ENCODE measurements around the gene RADIL.
"Not testable (repeated sequence)": the region's sequence is repeated elsewhere in the genome, so short reads cannot be mapped to it uniquely, and the experiment has no call there.

RADIL gene

DNA sequence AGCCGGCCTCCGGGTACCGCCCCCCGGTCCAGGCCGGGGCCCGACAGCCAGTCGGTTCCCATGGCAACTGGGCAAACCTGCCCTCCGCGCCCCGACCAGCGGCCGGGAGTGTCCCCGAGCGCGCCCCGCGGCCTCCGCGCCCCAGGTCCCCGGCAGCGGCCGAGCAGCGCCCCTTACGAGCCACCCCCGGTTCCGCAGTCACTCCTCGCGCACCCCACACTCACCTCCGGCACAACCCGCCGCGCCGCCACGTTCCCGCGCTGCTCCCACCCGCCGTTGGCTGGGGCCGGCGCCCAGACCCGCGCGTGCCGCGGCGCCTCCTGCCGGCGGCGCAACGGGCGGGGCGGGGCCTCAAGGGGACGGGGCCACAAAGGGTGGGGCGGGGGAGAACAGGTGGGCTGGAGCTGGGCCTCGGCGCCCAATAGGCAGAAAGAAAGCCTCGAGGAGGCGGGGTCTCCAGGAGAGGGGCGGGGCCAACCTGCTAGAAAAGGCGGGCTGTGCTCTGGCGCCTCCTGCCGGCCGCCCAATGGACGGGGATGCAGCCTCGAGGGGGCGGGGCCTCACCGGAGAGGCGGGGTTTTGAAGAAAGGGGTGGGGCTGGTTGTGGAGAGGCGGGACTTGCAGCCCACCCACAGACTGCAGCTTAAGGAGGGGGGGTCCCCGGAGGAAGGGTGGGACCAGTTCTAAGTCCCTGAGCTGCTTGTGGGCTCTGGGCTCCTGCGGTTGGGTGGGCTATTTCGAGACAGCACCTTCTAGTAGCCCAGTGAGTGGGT lies at the start of gene RADIL:
Gene RADIL, minus strand, starts transcription at position 345 of the 773 bp plus-strand sequence. CDS start 5,577 bp downstream, outside the sequence.
- DNase-seq, result peak; percentile 83

DNA sequence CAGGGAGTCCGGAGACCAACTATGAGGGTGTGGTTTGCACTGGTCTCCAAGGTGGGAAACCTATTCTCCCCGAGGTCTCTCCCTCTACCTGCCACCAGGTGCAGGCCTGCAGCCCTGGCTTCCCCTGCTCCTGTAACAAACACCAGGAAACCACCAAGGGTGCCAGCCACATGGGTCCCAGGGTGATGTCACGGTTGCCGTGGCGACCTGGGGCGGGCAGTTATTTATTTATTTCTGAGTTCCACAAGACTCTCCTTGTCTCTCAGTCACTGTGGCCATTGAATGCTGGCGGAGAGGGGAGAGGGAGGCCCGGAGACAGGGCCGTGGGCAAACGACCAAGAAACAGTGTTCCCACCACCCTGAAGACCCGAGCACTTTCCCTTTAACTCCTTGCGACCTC lies 48.4 kb upstream of the RADIL start:
- no peak for DNase-seq

DNA sequence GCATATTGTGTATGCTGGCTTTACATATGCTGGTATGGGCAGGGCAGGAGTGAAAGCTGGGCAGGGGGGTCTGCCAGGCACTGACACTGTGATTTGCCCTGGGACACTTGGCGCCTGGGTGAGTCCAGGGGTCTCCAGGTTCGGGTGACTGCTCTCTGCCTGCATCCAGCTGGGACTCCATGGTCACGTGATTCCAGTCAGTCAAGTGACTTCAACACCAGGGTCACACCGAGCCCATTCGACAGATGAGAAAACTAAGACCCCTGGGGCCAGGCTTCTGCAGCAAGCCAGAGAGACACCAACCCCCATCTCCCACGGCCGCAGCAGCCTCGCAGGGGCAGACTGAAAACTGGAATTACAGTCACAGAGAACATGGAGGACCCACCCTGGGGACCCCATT lies 45.5 kb upstream of the RADIL start:
- DNase-seq, result no peak

DNA sequence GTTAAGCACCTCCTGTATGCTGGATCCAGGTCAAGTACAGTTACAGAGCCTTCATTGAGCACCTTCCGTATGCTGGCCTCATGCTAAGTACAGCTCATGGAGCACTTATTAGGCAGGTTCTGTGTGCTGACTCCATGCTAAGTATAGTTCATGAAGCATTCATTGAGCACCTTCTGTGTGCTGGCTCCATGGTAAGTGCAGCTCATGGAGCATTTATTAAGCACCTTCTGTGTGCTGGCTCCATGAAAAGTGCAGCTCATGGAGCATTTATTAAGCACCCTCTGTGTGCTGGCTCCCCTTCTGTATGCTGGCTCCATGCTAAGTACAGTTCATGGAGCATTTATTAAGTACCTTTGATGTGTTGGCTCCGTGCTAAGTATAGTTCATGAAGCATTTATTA lies 44.9 kb upstream of the RADIL start:
- no peak for DNase-seq

- no peak for DNase-seq
Observed at GRCh38 chr7:4919969-4920766, 36.7 kb upstream of the RADIL start.

- no peak for DNase-seq
Observed at GRCh38 chr7:4916113-4916512, 32.6 kb upstream of the RADIL start.

DNA sequence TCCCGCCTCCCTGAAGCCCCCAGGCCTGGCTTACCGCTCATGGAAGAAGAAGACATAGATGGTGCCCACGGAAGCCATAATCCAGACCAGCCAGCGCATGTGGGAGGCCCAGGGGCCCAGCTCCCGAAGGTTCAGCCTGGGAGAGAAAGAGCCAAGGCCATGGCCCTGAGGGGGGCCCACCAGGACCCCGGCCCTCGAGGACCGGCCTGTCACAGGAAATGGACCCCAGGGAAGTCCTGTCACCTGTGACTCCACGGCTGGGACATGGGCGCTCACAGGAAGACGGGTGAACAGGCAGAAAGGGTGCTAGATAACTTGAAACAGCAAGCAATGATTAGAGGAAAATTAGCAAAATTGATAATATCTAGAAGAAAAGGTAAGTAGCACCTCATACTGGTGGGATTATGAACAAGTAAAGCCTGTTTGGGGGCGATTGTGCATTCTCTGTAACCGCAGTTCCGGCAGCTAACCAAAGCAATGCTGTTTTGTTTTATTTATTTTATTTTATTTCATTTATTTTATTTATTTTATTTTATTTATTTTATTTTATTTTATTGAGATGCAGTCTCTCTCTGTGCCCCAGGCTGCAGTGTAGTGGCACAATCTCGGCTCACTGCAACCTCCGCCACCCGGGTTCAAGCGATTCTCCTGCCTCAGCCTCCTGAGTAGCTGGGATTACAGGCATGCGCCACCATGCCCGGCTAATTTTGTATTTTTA lies 27.8 kb upstream of the RADIL start:
- DNase-seq, result no peak

GRCh38 chr7:4906682-4907081 lies 23.2 kb upstream of the RADIL start:
- DNase-seq, result no peak

- no peak for DNase-seq
Observed at GRCh38 chr7:4905171-4905570, 21.7 kb upstream of the RADIL start.

DNA sequence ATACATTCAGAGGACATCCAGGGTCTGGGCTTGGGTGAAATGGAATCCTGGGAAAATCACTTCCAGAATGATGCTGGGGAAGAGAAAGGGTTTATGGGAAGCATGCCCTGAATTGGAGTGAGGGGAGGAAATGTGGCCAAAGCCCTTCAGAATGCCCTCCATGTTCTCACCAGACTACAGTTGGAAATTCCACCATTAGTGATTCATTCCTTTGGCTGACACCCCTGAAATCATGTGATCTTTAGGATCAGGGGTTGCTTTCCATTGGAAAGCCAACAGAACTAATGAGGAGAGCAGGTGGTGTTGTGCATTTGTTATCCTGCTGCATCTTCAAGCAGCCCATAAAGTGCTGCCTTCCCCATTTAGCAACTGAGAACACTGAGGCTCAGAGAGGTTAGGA lies 20.8 kb upstream of the RADIL start:
- no peak for DNase-seq

GRCh38 chr7:4895766-4896165 lies 12.2 kb upstream of the RADIL start:
- no peak for DNase-seq

GRCh38 chr7:4894482-4894881 lies 11.0 kb upstream of the RADIL start:
- no peak for DNase-seq

- DNase-seq, result no peak
Observed at GRCh38 chr7:4893929-4894475, 10.5 kb upstream of the RADIL start.

DNA sequence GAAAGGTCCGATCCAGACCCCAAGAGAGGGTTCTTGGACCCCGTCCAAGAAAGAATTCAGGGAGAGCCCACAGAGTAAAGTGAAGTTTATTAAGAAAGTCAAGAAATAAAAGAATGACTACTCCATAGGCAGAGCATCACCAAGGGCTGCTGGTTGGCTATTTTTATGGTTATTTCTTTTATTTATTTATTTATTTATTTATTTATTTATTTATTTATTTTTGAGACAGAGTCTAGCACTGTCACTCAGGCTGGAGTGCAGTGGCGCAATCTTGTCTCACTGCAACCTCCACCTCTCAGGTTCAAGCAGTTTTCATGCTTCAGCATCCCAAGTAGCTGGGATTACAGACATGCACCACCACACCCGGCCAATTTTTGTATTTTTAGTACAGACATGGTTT lies 9.7 kb upstream of the RADIL start:
- DNase-seq, result not testable (repeated sequence)

DNA sequence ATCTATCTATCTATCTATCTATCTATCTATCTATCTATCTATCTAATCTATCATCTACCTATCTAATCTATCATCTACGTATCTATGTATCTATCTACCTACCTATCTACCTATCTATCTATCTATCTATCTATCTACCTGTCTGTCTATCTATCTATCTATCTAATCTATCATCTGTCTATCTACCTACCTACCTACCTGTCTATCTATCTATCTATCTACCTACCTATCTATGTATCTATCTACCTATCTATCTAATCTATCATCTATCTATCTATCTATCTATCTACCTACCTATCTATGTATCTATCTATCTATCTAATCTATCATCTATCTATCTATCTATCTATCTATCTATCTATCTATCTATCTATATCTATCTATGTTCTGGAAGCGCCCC lies 8.0 kb upstream of the RADIL start:
- not testable (repeated sequence) for DNase-seq

GRCh38 chr7:4889682-4890081 lies 6.2 kb upstream of the RADIL start:
- DNase-seq, result no peak

GRCh38 chr7:4888161-4888560 lies 4.6 kb upstream of the RADIL start:
- no peak for DNase-seq

DNA sequence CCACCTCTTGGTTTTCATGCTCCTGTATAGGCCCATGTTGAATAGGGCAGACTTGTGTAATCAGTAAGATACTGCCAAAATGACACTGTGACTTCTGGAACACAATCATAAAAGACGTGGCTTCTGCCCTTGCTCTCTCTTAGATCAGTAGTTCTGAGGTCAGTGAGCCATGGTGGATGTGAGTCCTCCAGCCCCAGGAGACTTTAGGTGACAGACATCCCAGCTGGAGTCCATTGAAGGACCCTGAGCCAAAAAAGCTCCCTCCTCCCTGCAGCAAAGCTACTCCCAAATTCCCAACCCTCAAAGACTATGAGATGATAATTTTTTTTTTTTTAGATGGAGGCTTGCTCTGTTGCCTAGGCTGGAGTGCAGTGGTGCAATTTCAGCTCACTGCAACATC lies 3.2 kb upstream of the RADIL start:
- no peak for DNase-seq

GRCh38 chr7:4885317-4885807 lies 1.8 kb upstream of the RADIL start:
- no peak for DNase-seq

- no peak for DNase-seq
Observed at GRCh38 chr7:4884164-4884563, 648 bp upstream of the RADIL start.

DNA sequence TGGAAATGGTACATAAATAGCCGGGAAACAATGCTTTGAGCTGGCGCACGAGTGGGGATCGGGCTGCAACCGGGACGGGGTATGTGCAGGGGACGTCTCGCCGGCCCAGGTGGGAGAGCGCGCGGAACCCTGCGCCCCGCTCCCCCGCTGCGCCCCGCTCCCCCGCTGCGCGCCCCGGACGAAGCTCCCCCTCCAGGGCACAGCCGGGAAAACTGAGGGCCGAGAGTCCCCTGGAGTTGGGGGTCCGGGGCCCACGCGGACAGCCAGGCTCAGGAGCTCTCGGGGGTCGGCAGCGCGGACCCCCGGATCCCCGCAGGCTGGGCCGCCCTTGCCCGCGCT lies 514 bp downstream of the RADIL start:
- no peak for DNase-seq

- no peak for DNase-seq
Observed at GRCh38 chr7:4882169-4883032, 1.1 kb downstream of the RADIL start.

Data from activated naive CD4-positive, alpha-beta T cell treated with Interleukin-2 at 50 U/mL for 16 hours (primary cell).